ENCODE measurements around the gene TLX1. TPM values are rescaled to one million over a fixed set of nuclear protein-coding genes. Genes with fewer than 3 reads are reported as not detected.

The TLX1 gene
- polyA plus RNA-seq, 6 donors from 2014 or later = not detected

DNA sequence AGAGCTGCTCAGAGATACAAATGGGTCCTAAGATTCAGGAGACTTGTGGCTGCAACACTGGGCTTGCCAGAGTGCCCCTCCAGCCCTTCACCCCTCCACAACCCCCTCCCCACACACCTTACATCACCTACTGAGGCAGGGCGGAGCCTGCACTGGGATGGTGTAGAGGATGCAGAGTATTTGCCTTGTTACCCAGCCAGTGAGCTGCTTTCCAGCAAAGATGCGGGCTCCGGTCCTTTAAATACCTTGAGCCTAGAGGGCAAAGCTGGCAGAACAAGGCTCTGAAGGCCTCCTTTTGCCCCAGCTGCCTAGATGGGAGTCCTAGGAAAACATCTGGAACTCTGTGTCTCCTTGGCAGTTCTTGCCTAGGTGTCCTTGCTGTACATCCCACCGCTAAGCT, 34.7 kb upstream of the TLX1 start:
- peaks cover 0 to 10% (median 2%) of the 10 kb centered on the region in 7 donors for H3K9me3 Mint-ChIP-seq
- DNase-seq (no peak), ATAC-seq (ENCODE audit: low read depth in 2 of 2) (no peak)
- H3K36me3 Mint-ChIP-seq = no peaks in the 10 kb centered on the region
- H3K4me3 Mint-ChIP-seq = no peak overlapping the region
- peaks cover 45 to 87% (median 80%) of the 10 kb centered on the region in 3 donors for H3K27me3 Mint-ChIP-seq
- peaks cover 3 to 5% (median 4%) of the 10 kb centered on the region in 3 donors for H3K4me1 Mint-ChIP-seq
- no peak overlapping the region for H3K27ac Mint-ChIP-seq

DNA sequence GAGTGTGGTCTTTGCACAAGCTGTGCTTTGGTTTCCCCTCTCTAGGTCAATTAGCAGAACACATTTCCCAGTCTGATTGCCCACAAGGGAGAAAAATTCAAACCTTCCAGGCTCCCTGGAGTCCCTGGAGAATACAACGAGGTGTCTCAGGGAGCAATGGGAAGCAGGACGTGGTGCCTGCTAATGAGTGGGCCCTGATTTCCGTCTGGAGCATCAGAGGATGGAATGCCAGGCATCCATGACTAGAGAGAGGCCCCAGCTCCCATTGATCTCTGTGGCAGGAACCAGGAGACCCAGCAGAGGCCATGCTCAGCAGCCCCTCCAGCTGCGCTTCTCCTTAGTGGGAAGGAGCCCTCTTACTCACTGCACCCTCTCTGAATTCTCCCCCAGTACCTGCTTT, 33.2 kb upstream of the TLX1 start:
- no peaks in the 10 kb centered on the region for H3K36me3 Mint-ChIP-seq
- H3K4me3 Mint-ChIP-seq = no peak overlapping the region
- no peak for ATAC-seq (ENCODE audit: low read depth in 2 of 2)
- peaks cover 3 to 5% (median 4%) of the 10 kb centered on the region in 3 donors for H3K4me1 Mint-ChIP-seq
- H3K27ac Mint-ChIP-seq = no peak overlapping the region
- peaks cover 0 to 10% (median 2%) of the 10 kb centered on the region in 7 donors for H3K9me3 Mint-ChIP-seq
- H3K27me3 Mint-ChIP-seq = peaks cover 45 to 87% (median 80%) of the 10 kb centered on the region in 3 donors
- DNase-seq = no peak

DNA sequence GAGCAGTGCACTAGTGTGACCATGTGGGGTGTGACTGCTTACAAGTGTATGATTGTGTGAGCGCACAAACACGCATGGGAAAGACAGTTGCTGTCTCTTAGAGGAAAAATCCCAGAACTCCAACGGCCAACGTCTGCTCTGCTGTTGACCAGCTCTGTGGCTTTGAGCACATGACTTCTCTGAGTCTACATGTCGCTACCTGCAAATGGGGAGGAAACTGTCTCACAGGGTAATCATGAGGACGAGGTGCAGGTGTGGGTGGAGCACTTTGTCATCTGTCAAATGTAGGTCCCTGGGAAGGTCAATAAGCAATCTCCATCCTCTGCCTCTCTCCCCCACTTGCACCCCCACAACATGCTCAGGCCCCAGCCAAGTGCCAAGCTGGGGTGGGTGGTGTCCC, 31.2 kb upstream of the TLX1 start:
- DNase-seq = no peak
- Mint-ChIP-seq H3K9me3 (peaks cover 0 to 10% (median 2%) of the 10 kb centered on the region in 7 donors), H3K4me3 (no peak overlapping the region), H3K27ac (no peak overlapping the region), H3K27me3 (peaks cover 47 to 77% (median 75%) of the 10 kb centered on the region in 3 donors), H3K36me3 (no peaks in the 10 kb centered on the region), H3K4me1 (peaks cover 3 to 5% (median 4%) of the 10 kb centered on the region in 3 donors)
- ATAC-seq (ENCODE audit: low read depth in 2 of 2) = no peak

DNA sequence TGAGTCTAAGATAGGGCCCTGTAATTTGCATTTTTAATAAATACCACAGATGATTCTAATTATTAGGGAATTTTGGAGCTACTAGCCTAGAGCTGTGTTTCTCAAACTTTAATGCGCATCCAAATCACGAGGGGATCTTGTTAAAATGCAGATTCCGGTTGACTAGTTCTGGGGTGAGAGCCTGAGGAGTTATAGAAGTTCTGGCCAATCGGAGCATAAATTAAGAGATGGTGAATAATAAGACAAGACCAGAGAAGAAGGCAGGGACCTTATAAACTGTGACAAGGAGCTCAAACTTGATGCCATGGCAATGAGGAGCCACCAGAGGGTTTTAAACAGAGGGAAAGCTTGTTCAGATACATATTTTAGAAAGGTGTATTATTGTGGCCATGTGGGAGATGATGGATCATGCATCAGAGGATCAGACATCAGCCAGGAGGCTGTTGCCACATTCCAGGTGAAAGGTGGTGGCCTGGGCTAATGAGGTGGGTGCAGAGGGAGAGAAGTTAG, 29.7 kb upstream of the TLX1 start:
- DNase-seq (no peak), ATAC-seq (ENCODE audit: low read depth in 2 of 2) (peak in 1 of 2 donors; percentile 20)
- H3K4me1 Mint-ChIP-seq = peaks cover 0 to 3% (median 0%) of the 10 kb centered on the region in 3 donors
- no peaks in the 10 kb centered on the region for H3K36me3 Mint-ChIP-seq
- peak overlapping the region in 1 of 6 donors; percentile 26 for H3K27ac Mint-ChIP-seq
- peaks cover 0 to 10% (median 2%) of the 10 kb centered on the region in 7 donors for H3K9me3 Mint-ChIP-seq
- peaks cover 41 to 79% (median 71%) of the 10 kb centered on the region in 3 donors for H3K27me3 Mint-ChIP-seq
- no peak overlapping the region for H3K4me3 Mint-ChIP-seq

DNA sequence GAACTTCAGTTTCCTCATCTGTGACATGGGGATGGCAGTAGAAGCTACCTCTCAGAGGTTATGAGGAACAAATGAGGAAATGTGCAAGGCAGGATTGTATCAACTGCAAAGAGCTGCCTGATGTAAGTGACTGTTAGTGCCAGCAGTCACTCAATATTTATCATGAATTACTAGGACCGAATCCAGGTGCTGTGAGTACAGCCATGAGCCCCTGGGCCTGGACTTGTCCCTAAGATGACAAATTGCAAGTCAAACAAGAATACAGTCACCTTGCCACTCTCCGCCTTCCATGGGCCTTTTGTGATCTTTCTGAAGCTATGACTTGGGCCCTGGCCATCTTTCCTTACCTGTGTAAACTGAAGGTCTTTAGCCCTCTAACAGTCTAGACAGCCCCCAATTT, 27.7 kb upstream of the TLX1 start:
- no peaks in the 10 kb centered on the region for H3K36me3 Mint-ChIP-seq
- H3K27ac Mint-ChIP-seq = no peak overlapping the region
- DNase-seq = no peak
- peaks cover 39 to 83% (median 73%) of the 10 kb centered on the region in 3 donors for H3K27me3 Mint-ChIP-seq
- H3K4me1 Mint-ChIP-seq = peaks cover 0 to 3% (median 0%) of the 10 kb centered on the region in 3 donors
- peaks cover 0 to 10% (median 2%) of the 10 kb centered on the region in 7 donors for H3K9me3 Mint-ChIP-seq
- no peak overlapping the region for H3K4me3 Mint-ChIP-seq
- no peak for ATAC-seq (ENCODE audit: low read depth in 2 of 2)

DNA sequence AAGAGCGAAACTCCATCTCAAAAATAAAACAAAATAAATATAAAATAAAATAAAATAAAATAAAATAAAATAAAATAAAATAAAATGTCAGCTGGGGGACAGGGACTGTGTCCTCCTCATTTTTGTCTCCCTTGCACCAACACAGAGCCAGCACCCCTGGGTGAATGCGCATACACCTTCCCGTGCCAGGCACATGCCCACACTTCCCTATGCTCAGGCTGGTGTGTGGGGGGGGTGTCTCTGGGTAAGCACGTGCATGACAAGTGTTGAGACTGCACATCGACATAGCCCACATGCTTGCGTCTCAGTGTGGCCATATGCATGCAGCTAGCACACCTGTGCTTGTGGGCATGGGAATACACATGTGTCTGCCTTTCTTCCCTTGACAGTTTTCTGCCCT, 24.7 kb upstream of the TLX1 start:
- Mint-ChIP-seq H3K4me1 (no peaks in the 10 kb centered on the region), H3K36me3 (no peaks in the 10 kb centered on the region), H3K9me3 (no peaks in the 10 kb centered on the region), H3K27ac (no peak overlapping the region), H3K4me3 (no peak overlapping the region), H3K27me3 (peaks cover 31 to 82% (median 72%) of the 10 kb centered on the region in 3 donors)
- no peak for DNase-seq
- ATAC-seq (ENCODE audit: low read depth in 2 of 2) = no peak

DNA sequence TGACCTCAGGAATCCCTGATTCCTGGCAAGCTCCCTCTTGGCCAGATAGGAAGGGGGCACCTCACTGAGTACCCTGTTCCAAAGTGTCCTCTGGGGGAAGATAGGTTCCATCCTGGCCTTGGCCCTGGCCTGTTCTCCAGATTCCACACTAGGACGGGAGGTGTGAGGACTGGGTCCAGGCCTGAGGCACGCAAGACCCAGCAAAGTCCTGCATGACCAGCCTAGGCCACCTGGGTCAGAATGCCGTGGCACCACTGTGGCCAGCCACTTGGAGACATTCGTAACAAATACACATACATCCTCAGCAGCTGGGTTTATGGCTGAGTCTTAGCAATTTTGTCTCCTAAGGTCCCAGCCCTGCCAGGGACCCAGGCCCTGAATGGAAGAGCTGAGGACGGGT, 23.3 kb upstream of the TLX1 start:
- Mint-ChIP-seq H3K4me1 (no peaks in the 10 kb centered on the region), H3K4me3 (no peak overlapping the region), H3K27me3 (peaks cover 28 to 82% (median 72%) of the 10 kb centered on the region in 3 donors), H3K27ac (no peak overlapping the region), H3K36me3 (no peaks in the 10 kb centered on the region), H3K9me3 (no peaks in the 10 kb centered on the region)
- no peak for DNase-seq
- ATAC-seq (ENCODE audit: low read depth in 2 of 2) = no peak

DNA sequence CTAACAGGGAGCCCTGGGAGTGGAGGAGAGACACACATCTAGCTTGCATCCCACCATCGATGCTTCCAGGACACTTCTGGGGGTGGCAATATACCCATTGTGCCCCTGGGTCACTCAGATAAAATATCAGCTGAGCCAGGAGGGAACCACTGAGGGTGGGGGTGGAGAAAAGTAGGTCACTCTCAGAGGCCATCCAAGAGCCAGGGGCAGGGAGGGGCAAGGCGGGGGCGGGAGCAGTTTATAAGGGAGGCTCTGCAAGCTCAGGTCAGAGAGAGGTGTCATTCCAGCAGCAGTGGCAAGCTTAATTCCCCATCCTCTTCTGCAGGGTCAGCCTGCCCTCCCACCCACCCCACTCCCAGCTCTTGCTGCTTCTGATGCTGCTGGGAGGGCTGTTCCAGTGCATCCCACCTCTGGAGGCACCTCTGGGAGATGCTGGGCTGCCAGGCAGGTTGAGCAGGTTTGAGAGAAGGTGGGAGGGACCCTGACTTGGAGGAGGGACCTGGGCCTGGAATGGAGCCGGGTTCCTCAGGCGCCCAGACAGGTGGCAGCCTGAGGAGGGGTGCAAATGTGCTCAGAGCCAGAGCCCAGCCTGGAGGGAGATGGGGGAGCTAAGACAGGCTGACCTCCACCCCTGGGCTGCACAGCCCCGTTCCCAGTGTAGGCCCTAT, 20.1 kb upstream of the TLX1 start:
- Mint-ChIP-seq H3K36me3 (no peaks in the 10 kb centered on the region), H3K4me3 (no peak overlapping the region), H3K4me1 (peaks cover 0 to 8% (median 2%) of the 10 kb centered on the region in 3 donors)

DNA sequence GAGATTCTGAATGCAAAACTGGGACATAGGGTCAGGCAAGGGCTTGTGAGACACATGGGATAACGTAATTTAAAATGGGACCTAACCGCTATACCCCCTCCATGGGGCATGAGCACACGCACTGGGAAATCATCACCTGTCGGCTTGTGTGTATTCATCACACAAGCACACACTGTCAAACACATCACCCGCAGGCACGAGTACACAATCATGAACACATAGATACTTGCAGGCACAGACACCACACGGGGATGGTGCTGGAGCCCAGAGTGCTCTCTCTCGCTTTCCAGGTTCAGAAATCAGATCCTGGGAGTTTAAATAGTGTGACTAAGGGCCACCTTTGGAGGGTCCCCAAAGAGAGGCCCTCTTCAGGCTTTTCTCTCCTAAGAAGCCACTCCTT, 19.6 kb upstream of the TLX1 start:
- ATAC-seq (ENCODE audit: low read depth in 2 of 2) = no peak
- Mint-ChIP-seq H3K4me1 (peaks cover 0 to 8% (median 2%) of the 10 kb centered on the region in 3 donors), H3K27me3 (peaks cover 46 to 87% (median 87%) of the 10 kb centered on the region in 3 donors), H3K4me3 (no peak overlapping the region), H3K9me3 (no peaks in the 10 kb centered on the region), H3K27ac (peak overlapping the region in 1 of 6 donors; percentile 76), H3K36me3 (no peaks in the 10 kb centered on the region)
- no peak for DNase-seq

More for the DNA sequence above, 20.1 kb upstream of the TLX1 start:
- peaks cover 43 to 87% (median 87%) of the 10 kb centered on the region in 3 donors for H3K27me3 Mint-ChIP-seq
- ATAC-seq (ENCODE audit: low read depth in 2 of 2) = no peak
- H3K9me3 Mint-ChIP-seq = no peaks in the 10 kb centered on the region
- DNase-seq = no peak
- H3K27ac Mint-ChIP-seq = no peak overlapping the region

DNA sequence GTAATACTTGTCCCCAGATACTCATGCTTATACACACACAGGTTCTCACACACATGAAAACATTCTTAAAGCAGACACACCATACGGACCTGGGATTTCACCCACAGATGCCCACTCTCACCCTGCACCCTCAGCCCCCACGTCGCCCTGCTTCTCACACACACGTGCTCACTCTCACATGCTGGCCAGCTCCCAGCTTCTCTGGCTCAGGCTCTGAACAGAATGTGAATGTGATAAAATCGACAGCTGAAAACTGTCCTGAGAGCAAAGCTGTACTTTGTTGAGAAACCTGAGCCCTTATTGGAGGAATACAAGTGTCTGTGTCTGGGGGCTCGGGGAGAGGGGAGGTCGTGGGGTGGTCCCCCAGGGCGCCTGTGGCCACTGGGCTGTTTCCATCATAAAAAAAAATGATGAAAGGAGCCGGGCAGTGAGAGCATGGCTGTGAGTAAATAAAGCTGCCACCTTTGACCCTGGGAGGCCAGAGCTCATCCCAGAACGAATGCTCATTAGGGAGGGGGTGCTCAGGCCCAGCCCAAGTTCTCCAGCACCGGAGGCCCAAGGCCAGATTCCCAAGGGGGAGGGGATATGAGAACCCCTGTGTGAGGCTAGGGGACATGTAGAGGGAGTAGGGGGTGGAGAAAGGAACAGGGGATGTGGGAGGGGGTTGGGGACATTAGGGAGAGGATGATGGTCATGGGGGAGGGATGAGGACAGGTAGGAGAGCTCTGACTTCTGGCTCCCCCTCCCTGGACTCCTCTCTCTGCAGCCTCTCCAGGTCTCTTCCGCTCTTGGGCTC, 18.1 kb upstream of the TLX1 start:
- H3K4me1 Mint-ChIP-seq = peaks cover 0 to 8% (median 2%) of the 10 kb centered on the region in 3 donors
- DNase-seq = no peak
- H3K4me3 Mint-ChIP-seq = no peak overlapping the region
- H3K36me3 Mint-ChIP-seq = no peaks in the 10 kb centered on the region
- no peak for ATAC-seq (ENCODE audit: low read depth in 2 of 2)
- no peak overlapping the region for H3K27ac Mint-ChIP-seq
- H3K27me3 Mint-ChIP-seq = peaks cover 46 to 80% (median 79%) of the 10 kb centered on the region in 3 donors
- no peaks in the 10 kb centered on the region for H3K9me3 Mint-ChIP-seq

DNA sequence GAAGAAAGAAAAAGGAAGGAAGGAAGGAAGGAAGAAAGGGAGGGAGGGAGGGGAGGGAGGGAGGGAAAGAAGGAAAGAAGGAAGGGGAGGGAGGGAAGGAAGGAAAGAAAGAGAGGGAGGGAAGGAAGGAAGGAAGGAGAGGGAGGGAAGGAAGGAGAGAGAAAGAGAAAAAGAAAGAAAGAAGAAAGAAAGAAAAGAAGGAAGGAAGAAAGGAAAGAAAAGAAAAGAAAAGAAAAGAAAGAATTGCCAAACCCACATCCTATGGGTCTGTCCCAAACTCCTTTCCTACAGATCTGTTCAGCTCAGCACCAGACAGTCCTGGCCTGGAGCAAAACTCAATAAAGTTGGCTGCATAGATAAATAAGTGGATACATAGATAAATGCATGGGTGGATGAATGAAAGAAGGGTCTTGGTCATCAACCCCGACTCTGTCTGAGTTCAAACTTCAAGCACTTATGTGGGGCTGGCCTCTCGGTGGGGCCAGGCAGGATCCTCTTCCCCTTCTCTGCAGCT, 17.2 kb upstream of the TLX1 start:
- Mint-ChIP-seq H3K27me3 (peaks cover 52 to 81% (median 77%) of the 10 kb centered on the region in 3 donors), H3K9me3 (no peaks in the 10 kb centered on the region), H3K4me3 (no peak overlapping the region), H3K27ac (peak overlapping the region in 1 of 6 donors; percentile 53), H3K4me1 (peaks cover 0 to 8% (median 2%) of the 10 kb centered on the region in 3 donors), H3K36me3 (no peaks in the 10 kb centered on the region)
- no peak for DNase-seq
- no peak for ATAC-seq (ENCODE audit: low read depth in 2 of 2)

DNA sequence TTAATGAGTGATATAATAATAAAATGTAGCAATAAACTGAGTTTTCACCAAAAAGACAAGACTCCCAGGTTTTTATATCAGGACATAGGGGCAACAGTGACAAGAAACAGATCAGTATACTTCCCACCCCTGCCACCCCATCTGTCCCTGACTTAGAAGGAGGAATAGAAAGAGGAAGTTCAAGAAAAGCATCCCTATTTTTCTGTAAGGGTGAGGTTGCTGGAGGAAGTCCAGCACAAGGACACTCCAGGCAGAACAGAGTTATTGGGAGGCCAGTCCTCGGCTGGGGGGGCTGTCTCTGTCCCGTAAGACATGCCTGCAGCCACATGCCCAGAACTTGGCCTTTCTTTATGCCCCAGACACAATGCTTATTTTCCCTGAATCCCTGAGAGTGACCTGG, 16.5 kb upstream of the TLX1 start:
- ATAC-seq (ENCODE audit: low read depth in 2 of 2) (peak in 1 of 2 donors; percentile 27), DNase-seq (no peak)
- no peaks in the 10 kb centered on the region for H3K36me3 Mint-ChIP-seq
- no peak overlapping the region for H3K4me3 Mint-ChIP-seq
- peaks cover 0 to 8% (median 2%) of the 10 kb centered on the region in 3 donors for H3K4me1 Mint-ChIP-seq
- H3K9me3 Mint-ChIP-seq = no peaks in the 10 kb centered on the region
- peaks cover 57 to 83% (median 79%) of the 10 kb centered on the region in 3 donors for H3K27me3 Mint-ChIP-seq
- H3K27ac Mint-ChIP-seq = no peak overlapping the region

DNA sequence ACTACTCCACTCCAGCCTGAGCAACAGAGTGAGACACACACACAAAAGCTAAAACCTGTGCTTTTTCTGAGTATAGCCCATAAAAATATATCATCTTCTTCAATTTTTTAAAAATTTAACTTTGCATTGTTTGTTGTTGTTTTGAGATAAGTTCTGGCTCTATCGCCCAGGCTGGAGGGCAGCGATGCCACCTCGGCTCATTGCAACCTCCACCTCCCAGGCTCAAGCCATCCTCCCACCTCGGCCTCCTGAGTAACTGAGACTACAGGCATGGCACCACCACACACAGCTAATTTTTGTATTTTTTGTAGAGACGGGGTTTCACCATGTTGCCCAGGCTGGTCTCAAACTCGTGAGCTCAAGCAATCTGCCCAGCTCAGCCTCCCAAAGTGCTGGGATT, 14.3 kb upstream of the TLX1 start:
- Mint-ChIP-seq H3K4me3 (no peak overlapping the region), H3K27ac (no peak overlapping the region), H3K27me3 (peaks cover 60 to 76% (median 72%) of the 10 kb centered on the region in 3 donors), H3K36me3 (no peaks in the 10 kb centered on the region), H3K4me1 (peaks cover 13 to 22% (median 14%) of the 10 kb centered on the region in 3 donors), H3K9me3 (no peaks in the 10 kb centered on the region)
- DNase-seq = no peak
- no peak for ATAC-seq (ENCODE audit: low read depth in 2 of 2)

Measured in naive B cell (primary cell).